Esophagus muscularis mucosa (tissue), 3 donors: ENCODE results near the gene RIN1.
"Not testable (repeated sequence)": the region's sequence is repeated elsewhere in the genome, so short reads cannot be mapped to it uniquely, and the experiment has no call there.

ENCODE experiments used
- POLR2A ChIP-seq: fragments of 450-650 bp; IDR thresholded peaks from one replicate; pipeline ENCODE4 v1.6.1; 2017; ENCODE audit warnings: antibody characterized with exemption, moderate library complexity, mild to moderate bottlenecking, low read depth
- POLR2AphosphoS5 ChIP-seq, 2 donors: sonication (generic); formaldehyde crosslinking; IDR thresholded peaks; one replicate each; pipeline ENCODE4 v1.6.1; 2017; ENCODE audit warnings: antibody characterized with exemption in 2 of 2
- TF ChIP-seq, protein P1 (sequence below), 3 experiments: fragments of 200-600 bp in 2 of 3; fragments of 450-650 bp in 1 of 3; sonication (generic) in 2 of 3; IDR thresholded peaks; one replicate each; pipeline ENCODE4 v1.5.1; 2017 to 2019; ENCODE audit warnings: antibody characterized with exemption in 3 of 3, mild to moderate bottlenecking in 2 of 3, moderate library complexity in 1 of 3

DNA sequence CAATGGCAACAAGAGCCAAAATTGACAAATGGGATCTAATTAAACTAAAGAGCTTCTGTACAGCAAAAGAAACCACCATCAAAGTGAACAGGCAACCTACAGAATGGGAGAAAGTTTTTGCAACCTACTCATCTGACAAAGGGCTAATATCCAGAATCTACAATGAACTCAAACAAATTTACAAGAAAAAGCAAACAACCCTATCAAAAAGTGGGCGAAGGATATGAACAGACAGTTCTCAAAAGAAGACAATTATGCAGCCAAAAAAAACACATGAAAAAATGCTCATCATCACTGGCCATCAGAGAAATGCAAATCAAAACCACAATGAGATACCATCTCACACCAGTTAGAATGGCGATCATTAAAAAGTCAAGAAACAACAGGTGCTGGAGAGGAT lies 15.9 kb downstream of the RIN1 start:
- TF ChIP-seq, protein P1, sequence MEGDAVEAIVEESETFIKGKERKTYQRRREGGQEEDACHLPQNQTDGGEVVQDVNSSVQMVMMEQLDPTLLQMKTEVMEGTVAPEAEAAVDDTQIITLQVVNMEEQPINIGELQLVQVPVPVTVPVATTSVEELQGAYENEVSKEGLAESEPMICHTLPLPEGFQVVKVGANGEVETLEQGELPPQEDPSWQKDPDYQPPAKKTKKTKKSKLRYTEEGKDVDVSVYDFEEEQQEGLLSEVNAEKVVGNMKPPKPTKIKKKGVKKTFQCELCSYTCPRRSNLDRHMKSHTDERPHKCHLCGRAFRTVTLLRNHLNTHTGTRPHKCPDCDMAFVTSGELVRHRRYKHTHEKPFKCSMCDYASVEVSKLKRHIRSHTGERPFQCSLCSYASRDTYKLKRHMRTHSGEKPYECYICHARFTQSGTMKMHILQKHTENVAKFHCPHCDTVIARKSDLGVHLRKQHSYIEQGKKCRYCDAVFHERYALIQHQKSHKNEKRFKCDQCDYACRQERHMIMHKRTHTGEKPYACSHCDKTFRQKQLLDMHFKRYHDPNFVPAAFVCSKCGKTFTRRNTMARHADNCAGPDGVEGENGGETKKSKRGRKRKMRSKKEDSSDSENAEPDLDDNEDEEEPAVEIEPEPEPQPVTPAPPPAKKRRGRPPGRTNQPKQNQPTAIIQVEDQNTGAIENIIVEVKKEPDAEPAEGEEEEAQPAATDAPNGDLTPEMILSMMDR (IDR thresholded peaks at IDR 0.05) = not testable (repeated sequence)
- not testable (repeated sequence) for TF ChIP-seq POLR2A; POLR2AphosphoS5 (IDR thresholded peaks at IDR 0.05)
